GM18498 (cell line): Measurements from ENCODE around the gene TCP11L2.

Experiments
- ATAC-seq: cut with Tn5 transposase; IDR thresholded peaks from one replicate; pipeline ENCODE4 v1.9.1; 2021; ENCODE audit warnings: mild to moderate bottlenecking, moderate library complexity; ENCODE audit not compliant: unreplicated experiment

Gene TCP11L2

GRCh38 chr12:106387848-106388377 is 85.4 kb downstream of the TCP11L2 start:
- ATAC-seq: no peak

DNA sequence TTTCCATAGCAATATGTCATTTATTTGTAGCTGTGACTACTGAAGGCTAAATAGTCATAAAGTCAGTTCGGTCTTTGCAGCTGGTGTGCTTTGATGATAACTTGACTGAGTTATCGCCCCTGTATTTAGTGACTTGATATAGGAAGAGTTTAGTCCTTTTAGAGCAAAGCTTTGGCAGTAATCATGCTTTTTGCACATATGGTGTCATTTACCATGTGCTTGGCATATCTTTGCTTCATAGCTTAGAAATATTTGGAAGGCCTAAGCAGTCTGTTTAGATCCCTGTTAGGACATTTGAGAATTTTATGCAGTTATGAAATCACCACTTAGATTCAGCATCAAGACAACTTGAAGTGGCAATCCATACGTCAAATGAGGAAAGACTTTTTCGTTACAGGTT is 86.6 kb downstream of the TCP11L2 start:
- ATAC-seq: no peak

GRCh38 chr12:106392759-106393158 is 90.2 kb downstream of the TCP11L2 start:
- ATAC-seq: no peak
